K562 (cell line): ENCODE results near the gene OR51V1. TPM values are rescaled to one million over a fixed set of nuclear protein-coding genes. Genes with fewer than 3 reads are reported as not detected.

Source experiments
- ATF1 ChIP-seq, 2 experiments: fragments of 450-650 bp in 1 of 2; IDR thresholded peaks; 2 replicates each; pipeline ENCODE4 v1.6.1; 2016; ENCODE audit warnings: missing compliant biosample characterization in 1 of 2, missing genetic modification characterization in 1 of 2
- CBFA2T3 ChIP-seq: fragments of 450-650 bp; IDR thresholded peaks from 2 replicates; pipeline ENCODE4 v1.6.1; 2017
- CEBPB ChIP-seq: fragments of 450-650 bp; IDR thresholded peaks from 2 replicates; pipeline ENCODE4 v1.6.1; 2016; ENCODE audit warnings: missing genetic modification characterization, missing compliant biosample characterization
- CHD1 ChIP-seq: fragments of 200-600 bp; sonication (generic); IDR thresholded peaks from one replicate; pipeline ENCODE4 v1.6.1; 2012; ENCODE audit warnings: mild to moderate bottlenecking, moderate library complexity, low read length, inconsistent platforms
- CHD2 ChIP-seq: IDR thresholded peaks from 2 replicates; pipeline ENCODE4 v1.6.1; 2011; ENCODE audit warnings: low read depth, low read length
- MEF2D ChIP-seq: conservative IDR thresholded peaks from 2 replicates; pipeline ENCODE4 v1.6.1; 2016; ENCODE audit warnings: low read depth, missing genetic modification characterization, missing compliant biosample characterization
- NBN ChIP-seq: fragments of 450-650 bp; IDR thresholded peaks from 2 replicates; pipeline ENCODE4 v1.6.1; 2016; ENCODE audit warnings: low read depth, mild to moderate bottlenecking
- PHB ChIP-seq: fragments of 250-450 bp; sonication (Bioruptor Pico); IDR thresholded peaks from 2 replicates; pipeline ENCODE4 v1.5.0; 2021
- POLR2G ChIP-seq: fragments of 200-400 bp; formaldehyde crosslinking; IDR thresholded peaks from 2 replicates; pipeline ENCODE4 v1.6.1; 2017; ENCODE audit warnings: low read depth, mild to moderate bottlenecking, antibody characterized with exemption, low read length, moderate library complexity
- RNF2 ChIP-seq: sonication (generic); IDR thresholded peaks from 2 replicates; pipeline ENCODE4 v1.6.1; 2016
- SMAD2 ChIP-seq: fragments of 150-350 bp; IDR thresholded peaks from 2 replicates; pipeline ENCODE4 v1.6.1; 2014; ENCODE audit warnings: low read depth, mild to moderate bottlenecking, low read length
- SMARCA5 ChIP-seq: fragments of 450-650 bp; IDR thresholded peaks from 2 replicates; pipeline ENCODE4 v1.6.1; 2016
- SUPT5H ChIP-seq: fragments of 450-650 bp; IDR thresholded peaks from 2 replicates; pipeline ENCODE4 v1.6.1; 2016
- TRIM28 ChIP-seq: fragments of 450-650 bp; IDR thresholded peaks from 2 replicates; pipeline ENCODE4 v1.6.1; 2017
- ZNF133 ChIP-seq: fragments of 250-450 bp; sonication (Bioruptor Pico); IDR thresholded peaks from 2 replicates; pipeline ENCODE4 v1.4.0; 2020; ENCODE audit warnings: mild to moderate bottlenecking
- ZNF444 ChIP-seq: fragments of 250-450 bp; sonication (Bioruptor Pico); IDR thresholded peaks from 2 replicates; pipeline ENCODE4 v1.4.0; 2020; ENCODE audit warnings: mild to moderate bottlenecking, moderate library complexity
- ZNF551 ChIP-seq: fragments of 250-450 bp; sonication (Bioruptor Pico); IDR thresholded peaks from 2 replicates; pipeline ENCODE4 v1.5.0; 2021; ENCODE audit warnings: mild to moderate bottlenecking, moderate library complexity
- ZSCAN32 ChIP-seq: fragments of 450-650 bp; formaldehyde crosslinking; IDR thresholded peaks from 2 replicates; pipeline ENCODE4 v1.4.0; 2020; ENCODE audit warnings: mild to moderate bottlenecking, moderate library complexity
- polyA plus RNA-seq, 8 experiments: library from polyadenylated mRNA; depleted of rRNA in 4 of 8; stranded (reverse) in 5 of 8; unstranded in 3 of 8; fragments of >200 nt; fragmentation: Nextera tagmentation in 2 of 8; fragmentation: Illumina TruSeq in 1 of 8; extraction: Ambion mirVana in 2 of 8; extraction: Trizol in 1 of 8; gene quantifications; 2 replicates each; pipeline versions ENCODE4 v1.2.1 to v1.2.3, GENCODE V29; 2011 to 2014; ENCODE audit warnings: inconsistent platforms in 1 of 8, missing spikeins in 1 of 8
- total RNA-seq, 7 experiments: library from RNA; depleted of rRNA in 6 of 7; stranded (reverse); fragments of >200 nt in 6 of 7; fragmentation: Illumina TruSeq in 2 of 7; extraction: Trizol in 2 of 7; gene quantifications; 2 replicates each; pipeline versions ENCODE4 v1.2.1 to v1.2.3, GENCODE V29; 2011 to 2021; ENCODE audit warnings: low replicate concordance in 1 of 7
- TF ChIP-seq, protein P1 (sequence below), 3 experiments: IDR thresholded peaks in 2 of 3; conservative IDR thresholded peaks in 1 of 3; 2 replicates each; pipeline ENCODE4 v1.5.1; 2011 to 2012; ENCODE audit warnings: low read length in 3 of 3, mild to moderate bottlenecking in 3 of 3, control low read depth in 2 of 3, improper control_type of control experiment in 1 of 3, inconsistent platforms in 1 of 3, low read depth in 1 of 3, mixed read lengths in 1 of 3, moderate library complexity in 1 of 3; ENCODE audit not compliant: insufficient read depth in 2 of 3
- TF ChIP-seq, protein P2 (sequence below): fragments of 450-650 bp; formaldehyde crosslinking; IDR thresholded peaks from 2 replicates; pipeline ENCODE4 v1.4.0; 2022; ENCODE audit warnings: mild to moderate bottlenecking, moderate library complexity
- TF ChIP-seq, protein P3 (sequence below): fragments of 250-450 bp; sonication (Bioruptor Pico); IDR thresholded peaks from 2 replicates; pipeline ENCODE4 v1.8.0; 2021; ENCODE audit warnings: moderate library complexity, mild to moderate bottlenecking, inconsistent platforms
- TF ChIP-seq, protein P4 (sequence below): fragments of 450-650 bp; IDR thresholded peaks from 2 replicates; pipeline ENCODE4 v1.7.0; 2016; ENCODE audit warnings: borderline replicate concordance
- TF ChIP-seq, protein P5 (sequence below): fragments of 450-650 bp; IDR thresholded peaks from 2 replicates; pipeline ENCODE4 v1.6.1; 2017; ENCODE audit warnings: antibody characterized with exemption, mild to moderate bottlenecking

The OR51V1 gene
- total and polyA plus RNA-seq, 9 of the 15 experiments (the other 6 are each of a cell fraction or from before 2014, with no cell fraction given): not detected

DNA sequence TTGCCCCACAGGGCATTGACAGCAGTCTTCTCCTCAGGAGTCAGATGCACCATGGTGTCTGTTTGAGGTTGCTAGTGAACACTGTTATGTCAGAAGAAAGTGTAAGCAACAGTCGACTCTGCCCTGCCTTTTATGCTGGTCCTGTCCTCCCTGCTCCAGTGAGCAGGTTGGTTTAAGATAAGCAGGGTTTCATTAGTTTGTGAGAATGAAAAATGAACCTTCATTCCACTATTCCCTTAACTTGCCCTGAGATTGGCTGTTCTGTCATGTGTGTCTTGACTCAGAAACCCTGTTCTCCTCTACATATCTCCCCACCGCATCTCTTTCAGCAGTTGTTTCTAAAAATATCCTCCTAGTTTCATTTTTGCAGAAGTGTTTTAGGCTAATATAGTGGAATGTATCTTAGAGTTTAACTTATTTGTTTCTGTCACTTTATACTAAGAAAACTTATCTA is 33.9 kb upstream of the OR51V1 start, which contains the start of gene HBD (continued):
- TF ChIP-seq SMAD2: no peak
- TF ChIP-seq, protein P1, sequence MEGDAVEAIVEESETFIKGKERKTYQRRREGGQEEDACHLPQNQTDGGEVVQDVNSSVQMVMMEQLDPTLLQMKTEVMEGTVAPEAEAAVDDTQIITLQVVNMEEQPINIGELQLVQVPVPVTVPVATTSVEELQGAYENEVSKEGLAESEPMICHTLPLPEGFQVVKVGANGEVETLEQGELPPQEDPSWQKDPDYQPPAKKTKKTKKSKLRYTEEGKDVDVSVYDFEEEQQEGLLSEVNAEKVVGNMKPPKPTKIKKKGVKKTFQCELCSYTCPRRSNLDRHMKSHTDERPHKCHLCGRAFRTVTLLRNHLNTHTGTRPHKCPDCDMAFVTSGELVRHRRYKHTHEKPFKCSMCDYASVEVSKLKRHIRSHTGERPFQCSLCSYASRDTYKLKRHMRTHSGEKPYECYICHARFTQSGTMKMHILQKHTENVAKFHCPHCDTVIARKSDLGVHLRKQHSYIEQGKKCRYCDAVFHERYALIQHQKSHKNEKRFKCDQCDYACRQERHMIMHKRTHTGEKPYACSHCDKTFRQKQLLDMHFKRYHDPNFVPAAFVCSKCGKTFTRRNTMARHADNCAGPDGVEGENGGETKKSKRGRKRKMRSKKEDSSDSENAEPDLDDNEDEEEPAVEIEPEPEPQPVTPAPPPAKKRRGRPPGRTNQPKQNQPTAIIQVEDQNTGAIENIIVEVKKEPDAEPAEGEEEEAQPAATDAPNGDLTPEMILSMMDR (IDR thresholded peaks at IDR 0.05 in 2 of 3, conservative IDR thresholded peaks at IDR 0.05 in 1 of 3; ENCODE audit: insufficient read depth in 2 of 3, low read depth in 1 of 3, low read length in 3 of 3): no peak
- peak; percentile 45; the same call in 1 of the 2 replicates for TF ChIP-seq RNF2
- TF ChIP-seq, protein P2, sequence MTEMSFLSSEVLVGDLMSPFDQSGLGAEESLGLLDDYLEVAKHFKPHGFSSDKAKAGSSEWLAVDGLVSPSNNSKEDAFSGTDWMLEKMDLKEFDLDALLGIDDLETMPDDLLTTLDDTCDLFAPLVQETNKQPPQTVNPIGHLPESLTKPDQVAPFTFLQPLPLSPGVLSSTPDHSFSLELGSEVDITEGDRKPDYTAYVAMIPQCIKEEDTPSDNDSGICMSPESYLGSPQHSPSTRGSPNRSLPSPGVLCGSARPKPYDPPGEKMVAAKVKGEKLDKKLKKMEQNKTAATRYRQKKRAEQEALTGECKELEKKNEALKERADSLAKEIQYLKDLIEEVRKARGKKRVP (CRISPR knock-in tag): 0 out of 2 replicates have a peak, but pooled peaks have one; percentile 11
- no peak for TF ChIP-seq ATF1 (CRISPR knock-in tag; IDR thresholded peaks at IDR 0.05)
- TF ChIP-seq ATF1 (tag; IDR thresholded peaks at IDR 0.05): 0 out of 2 replicates have a peak, but pooled peaks have one; percentile 19
- TF ChIP-seq CHD1: no peak
- no peak for TF ChIP-seq ZSCAN32 (CRISPR knock-in tag)
- no peak for TF ChIP-seq ZNF551 (CRISPR knock-in tag)
- TF ChIP-seq CHD2: no peak
- peak; percentile 72 for TF ChIP-seq CBFA2T3
- TF ChIP-seq, protein P3, sequence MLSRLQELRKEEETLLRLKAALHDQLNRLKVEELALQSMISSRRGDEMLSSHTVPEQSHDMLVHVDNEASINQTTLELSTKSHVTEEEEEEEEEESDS (CRISPR knock-in tag): no peak
- TF ChIP-seq NBN: 0 out of 2 replicates have a peak, but pooled peaks have one; percentile 48
- no peak for TF ChIP-seq SMARCA5
- TF ChIP-seq ZNF133 (CRISPR knock-in tag): no peak
- no peak for TF ChIP-seq TRIM28
- TF ChIP-seq, protein P4, sequence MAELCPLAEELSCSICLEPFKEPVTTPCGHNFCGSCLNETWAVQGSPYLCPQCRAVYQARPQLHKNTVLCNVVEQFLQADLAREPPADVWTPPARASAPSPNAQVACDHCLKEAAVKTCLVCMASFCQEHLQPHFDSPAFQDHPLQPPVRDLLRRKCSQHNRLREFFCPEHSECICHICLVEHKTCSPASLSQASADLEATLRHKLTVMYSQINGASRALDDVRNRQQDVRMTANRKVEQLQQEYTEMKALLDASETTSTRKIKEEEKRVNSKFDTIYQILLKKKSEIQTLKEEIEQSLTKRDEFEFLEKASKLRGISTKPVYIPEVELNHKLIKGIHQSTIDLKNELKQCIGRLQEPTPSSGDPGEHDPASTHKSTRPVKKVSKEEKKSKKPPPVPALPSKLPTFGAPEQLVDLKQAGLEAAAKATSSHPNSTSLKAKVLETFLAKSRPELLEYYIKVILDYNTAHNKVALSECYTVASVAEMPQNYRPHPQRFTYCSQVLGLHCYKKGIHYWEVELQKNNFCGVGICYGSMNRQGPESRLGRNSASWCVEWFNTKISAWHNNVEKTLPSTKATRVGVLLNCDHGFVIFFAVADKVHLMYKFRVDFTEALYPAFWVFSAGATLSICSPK: no peak
- TF ChIP-seq PHB (CRISPR knock-in tag): no peak
- TF ChIP-seq MEF2D (tag): peak; percentile 98
- no peak for TF ChIP-seq SUPT5H
- TF ChIP-seq, protein P5, sequence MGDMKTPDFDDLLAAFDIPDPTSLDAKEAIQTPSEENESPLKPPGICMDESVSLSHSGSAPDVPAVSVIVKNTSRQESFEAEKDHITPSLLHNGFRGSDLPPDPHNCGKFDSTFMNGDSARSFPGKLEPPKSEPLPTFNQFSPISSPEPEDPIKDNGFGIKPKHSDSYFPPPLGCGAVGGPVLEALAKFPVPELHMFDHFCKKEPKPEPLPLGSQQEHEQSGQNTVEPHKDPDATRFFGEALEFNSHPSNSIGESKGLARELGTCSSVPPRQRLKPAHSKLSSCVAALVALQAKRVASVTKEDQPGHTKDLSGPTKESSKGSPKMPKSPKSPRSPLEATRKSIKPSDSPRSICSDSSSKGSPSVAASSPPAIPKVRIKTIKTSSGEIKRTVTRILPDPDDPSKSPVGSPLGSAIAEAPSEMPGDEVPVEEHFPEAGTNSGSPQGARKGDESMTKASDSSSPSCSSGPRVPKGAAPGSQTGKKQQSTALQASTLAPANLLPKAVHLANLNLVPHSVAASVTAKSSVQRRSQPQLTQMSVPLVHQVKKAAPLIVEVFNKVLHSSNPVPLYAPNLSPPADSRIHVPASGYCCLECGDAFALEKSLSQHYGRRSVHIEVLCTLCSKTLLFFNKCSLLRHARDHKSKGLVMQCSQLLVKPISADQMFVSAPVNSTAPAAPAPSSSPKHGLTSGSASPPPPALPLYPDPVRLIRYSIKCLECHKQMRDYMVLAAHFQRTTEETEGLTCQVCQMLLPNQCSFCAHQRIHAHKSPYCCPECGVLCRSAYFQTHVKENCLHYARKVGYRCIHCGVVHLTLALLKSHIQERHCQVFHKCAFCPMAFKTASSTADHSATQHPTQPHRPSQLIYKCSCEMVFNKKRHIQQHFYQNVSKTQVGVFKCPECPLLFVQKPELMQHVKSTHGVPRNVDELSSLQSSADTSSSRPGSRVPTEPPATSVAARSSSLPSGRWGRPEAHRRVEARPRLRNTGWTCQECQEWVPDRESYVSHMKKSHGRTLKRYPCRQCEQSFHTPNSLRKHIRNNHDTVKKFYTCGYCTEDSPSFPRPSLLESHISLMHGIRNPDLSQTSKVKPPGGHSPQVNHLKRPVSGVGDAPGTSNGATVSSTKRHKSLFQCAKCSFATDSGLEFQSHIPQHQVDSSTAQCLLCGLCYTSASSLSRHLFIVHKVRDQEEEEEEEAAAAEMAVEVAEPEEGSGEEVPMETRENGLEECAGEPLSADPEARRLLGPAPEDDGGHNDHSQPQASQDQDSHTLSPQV: peak; percentile 77
- TF ChIP-seq POLR2G: no peak
- TF ChIP-seq CEBPB (tag): no peak
- no peak for TF ChIP-seq ZNF444
